ENCODE results near the gene H3-3A. TPM values are rescaled to one million over a fixed set of nuclear protein-coding genes. Genes with fewer than 3 reads are reported as not detected.

Gene H3-3A
- total RNA-seq, 4 donors from 2014 or later = 224 to 510 (median 444) TPM

DNA sequence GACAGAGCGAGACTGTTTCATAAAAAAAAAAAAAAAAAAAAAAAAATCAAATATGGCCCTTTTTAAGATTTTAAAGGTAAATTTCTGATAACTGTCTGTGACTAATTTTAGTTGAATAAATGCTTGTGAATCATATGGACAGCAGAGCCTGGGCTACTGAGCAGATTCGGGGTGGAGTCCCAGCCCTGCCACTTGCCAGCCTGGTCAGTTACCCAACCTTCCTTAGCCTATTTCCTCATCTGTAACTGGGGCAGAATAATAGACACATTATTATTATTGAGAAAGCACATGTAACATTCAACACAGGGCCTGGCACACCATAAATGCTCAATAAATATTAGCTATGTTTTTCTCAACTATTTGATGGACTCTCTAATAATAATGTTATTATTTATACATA lies 11.2 kb upstream of the H3-3A start:
- no peaks in the 10 kb centered on the region for H3K9me3 ChIP-seq
- TF ChIP-seq, protein P1, sequence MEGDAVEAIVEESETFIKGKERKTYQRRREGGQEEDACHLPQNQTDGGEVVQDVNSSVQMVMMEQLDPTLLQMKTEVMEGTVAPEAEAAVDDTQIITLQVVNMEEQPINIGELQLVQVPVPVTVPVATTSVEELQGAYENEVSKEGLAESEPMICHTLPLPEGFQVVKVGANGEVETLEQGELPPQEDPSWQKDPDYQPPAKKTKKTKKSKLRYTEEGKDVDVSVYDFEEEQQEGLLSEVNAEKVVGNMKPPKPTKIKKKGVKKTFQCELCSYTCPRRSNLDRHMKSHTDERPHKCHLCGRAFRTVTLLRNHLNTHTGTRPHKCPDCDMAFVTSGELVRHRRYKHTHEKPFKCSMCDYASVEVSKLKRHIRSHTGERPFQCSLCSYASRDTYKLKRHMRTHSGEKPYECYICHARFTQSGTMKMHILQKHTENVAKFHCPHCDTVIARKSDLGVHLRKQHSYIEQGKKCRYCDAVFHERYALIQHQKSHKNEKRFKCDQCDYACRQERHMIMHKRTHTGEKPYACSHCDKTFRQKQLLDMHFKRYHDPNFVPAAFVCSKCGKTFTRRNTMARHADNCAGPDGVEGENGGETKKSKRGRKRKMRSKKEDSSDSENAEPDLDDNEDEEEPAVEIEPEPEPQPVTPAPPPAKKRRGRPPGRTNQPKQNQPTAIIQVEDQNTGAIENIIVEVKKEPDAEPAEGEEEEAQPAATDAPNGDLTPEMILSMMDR (IDR thresholded peaks at IDR 0.05) = no peak
- no peak for TF ChIP-seq POLR2AphosphoS5 (IDR thresholded peaks at IDR 0.05)
- TF ChIP-seq POLR2A (IDR thresholded peaks at IDR 0.05) = no peak
- TF ChIP-seq EP300 (IDR thresholded peaks at IDR 0.05) = no peak
- 82% methylated on average over 2 of the region's 2 CpGs for WGBS
- no peak overlapping the region for H3K27ac ChIP-seq
- no peaks in the 10 kb centered on the region for H3K27me3 ChIP-seq
- peaks cover 3% of the 10 kb centered on the region for H3K4me1 ChIP-seq
- H3K36me3 ChIP-seq = peaks cover 6% of the 10 kb centered on the region
- no peak overlapping the region for H3K4me3 ChIP-seq
- no peak for DNase-seq (ENCODE audit: low spot score in 2 of 2)

- peaks cover 6% of the 10 kb centered on the region for H3K36me3 ChIP-seq
- DNase-seq (ENCODE audit: low spot score in 2 of 2) = no peak
- no peaks in the 10 kb centered on the region for H3K27me3 ChIP-seq
- TF ChIP-seq POLR2A (IDR thresholded peaks at IDR 0.05) = no peak
- no peak for TF ChIP-seq EP300 (IDR thresholded peaks at IDR 0.05)
- TF ChIP-seq, protein P1 (IDR thresholded peaks at IDR 0.05) = no peak
- no peak for TF ChIP-seq POLR2AphosphoS5 (IDR thresholded peaks at IDR 0.05)
- WGBS = 94% methylated on average over 1 of the region's 1 CpG
- no peaks in the 10 kb centered on the region for H3K9me3 ChIP-seq
- no peak overlapping the region for H3K4me3 ChIP-seq
- peaks cover 3% of the 10 kb centered on the region for H3K4me1 ChIP-seq
- H3K27ac ChIP-seq = no peak overlapping the region
Observed at GRCh38 chr1:226052061-226052460, 10.5 kb upstream of the H3-3A start.

GRCh38 chr1:226054519-226055327 lies 7.8 kb upstream of the H3-3A start:
- Histone ChIP-seq H3K9me3 (no peaks in the 10 kb centered on the region), H3K4me1 (no peaks in the 10 kb centered on the region), H3K27me3 (no peaks in the 10 kb centered on the region), H3K36me3 (peaks cover 19% of the 10 kb centered on the region), H3K27ac (no peak overlapping the region), H3K4me3 (no peak overlapping the region)
- TF ChIP-seq, protein P1 (IDR thresholded peaks at IDR 0.05) = no peak
- no peak for TF ChIP-seq EP300 (IDR thresholded peaks at IDR 0.05)
- no peak for TF ChIP-seq POLR2AphosphoS5 (IDR thresholded peaks at IDR 0.05)
- no peak for TF ChIP-seq POLR2A (IDR thresholded peaks at IDR 0.05)
- no peak for DNase-seq (ENCODE audit: low spot score in 2 of 2)
- WGBS = 71% methylated on average over 6 of the region's 6 CpGs

DNA sequence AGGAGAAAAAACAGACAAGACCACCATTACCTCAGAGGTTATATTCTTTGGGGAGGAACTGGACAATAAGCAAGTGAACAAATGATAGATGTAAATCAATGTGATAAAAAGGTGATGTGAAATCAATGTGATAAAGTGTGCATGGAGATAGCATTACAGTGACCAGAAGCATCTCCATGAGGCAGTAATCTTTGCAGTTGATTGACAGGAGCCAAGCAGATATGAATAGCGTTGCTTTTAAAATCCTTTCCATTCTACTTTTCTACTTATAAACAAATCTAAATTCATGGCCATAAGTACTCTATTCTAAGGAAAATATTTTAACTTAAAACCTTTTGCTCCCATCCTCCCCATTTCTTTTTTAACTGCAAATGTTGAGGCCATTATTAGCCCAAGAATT lies 2.8 kb upstream of the H3-3A start:
- 92% methylated on average over 1 of the region's 1 CpG for WGBS
- Histone ChIP-seq H3K36me3 (peaks cover 16% of the 10 kb centered on the region), H3K27ac (no peak overlapping the region)

DNA sequence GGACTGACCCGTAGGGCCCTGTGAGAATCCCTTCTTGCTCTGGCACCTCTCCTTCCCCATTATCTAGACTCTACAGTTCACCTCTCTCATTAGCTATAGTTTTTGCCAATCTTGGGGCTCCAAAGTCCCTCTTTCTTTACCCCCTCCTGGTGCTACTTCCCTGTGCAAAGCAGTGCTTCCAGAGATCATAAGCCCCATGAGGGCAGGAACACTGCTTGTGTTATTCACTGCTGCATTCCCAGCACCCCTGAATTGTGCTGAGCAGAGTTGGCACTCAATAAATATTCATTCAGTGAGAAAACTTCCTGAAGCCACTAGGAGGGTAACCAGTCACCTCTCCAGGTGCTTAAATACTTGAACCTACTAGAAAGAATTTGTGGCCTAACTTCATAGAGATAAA lies 2.1 kb upstream of the H3-3A start:
- Histone ChIP-seq H3K9me3 (no peaks in the 10 kb centered on the region), H3K36me3 (peaks cover 16% of the 10 kb centered on the region), H3K27ac (peak overlapping the region; percentile 99), H3K4me1 (peaks cover 24% of the 10 kb centered on the region), H3K4me3 (no peak overlapping the region), H3K27me3 (no peaks in the 10 kb centered on the region)
- TF ChIP-seq, protein P1 (IDR thresholded peaks at IDR 0.05) = no peak
- no peak for TF ChIP-seq POLR2AphosphoS5 (IDR thresholded peaks at IDR 0.05)
- TF ChIP-seq EP300 (IDR thresholded peaks at IDR 0.05) = no peak
- TF ChIP-seq POLR2A (IDR thresholded peaks at IDR 0.05) = no peak
- 92% methylated on average over 1 of the region's 1 CpG for WGBS
- no peak for DNase-seq (ENCODE audit: low spot score in 2 of 2)

More for the DNA sequence above, 2.8 kb upstream of the H3-3A start:
- H3K27me3 ChIP-seq = no peaks in the 10 kb centered on the region
- H3K9me3 ChIP-seq = no peaks in the 10 kb centered on the region
- TF ChIP-seq POLR2A (IDR thresholded peaks at IDR 0.05) = no peak
- TF ChIP-seq, protein P1 (IDR thresholded peaks at IDR 0.05) = no peak
- TF ChIP-seq POLR2AphosphoS5 (IDR thresholded peaks at IDR 0.05) = no peak
- H3K4me3 ChIP-seq = no peak overlapping the region
- no peak for DNase-seq (ENCODE audit: low spot score in 2 of 2)
- peaks cover 17% of the 10 kb centered on the region for H3K4me1 ChIP-seq

Data from suprapubic skin (tissue), 4 donors.